Right lobe of liver (tissue), 4 donors: ENCODE data around the gene BDH1.
"Not testable (repeated sequence)": the region's sequence is repeated elsewhere in the genome, so short reads cannot be mapped to it uniquely, and the experiment has no call there.

Experiments
- POLR2A ChIP-seq: fragments of 450-650 bp; IDR thresholded peaks from one replicate; pipeline ENCODE4 v1.6.1; 2017; ENCODE audit warnings: antibody characterized with exemption, mild to moderate bottlenecking
- TF ChIP-seq, protein P1 (sequence below), 4 donors: fragments of 200-600 bp in 3 of 4; fragments of 450-650 bp in 1 of 4; IDR thresholded peaks; one replicate each; pipeline versions ENCODE4 v1.5.1 to v1.8.0; 2016 to 2022; ENCODE audit warnings: antibody characterized with exemption in 4 of 4, mild to moderate bottlenecking in 2 of 4
- donor health status: DM: no; HTN: no; CAD: no.
- donor health status: DM: no; HTN: no; CAD: no.
- donor health status: DM: no; HTN: yes; CAD: no.

DNA sequence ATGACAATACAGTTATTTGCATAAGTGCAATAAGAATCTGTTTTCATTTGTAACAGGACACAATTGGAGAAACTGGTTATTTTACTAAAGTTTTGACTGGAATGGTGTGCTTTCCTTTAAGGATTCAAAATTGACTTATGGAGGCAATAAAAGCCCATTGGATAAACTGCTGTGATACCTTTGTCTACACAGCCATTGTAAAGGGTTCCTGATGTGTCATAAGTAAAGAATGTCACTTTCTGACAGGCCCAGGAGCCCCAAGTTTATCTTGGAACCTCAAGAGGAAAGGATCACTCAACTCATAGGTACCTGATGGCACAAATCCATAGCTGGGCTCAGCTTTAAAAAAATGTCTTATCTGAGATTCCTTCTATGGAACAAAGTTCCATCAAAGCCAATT is 10.4 kb upstream of the BDH1 start:
- TF ChIP-seq, protein P1, sequence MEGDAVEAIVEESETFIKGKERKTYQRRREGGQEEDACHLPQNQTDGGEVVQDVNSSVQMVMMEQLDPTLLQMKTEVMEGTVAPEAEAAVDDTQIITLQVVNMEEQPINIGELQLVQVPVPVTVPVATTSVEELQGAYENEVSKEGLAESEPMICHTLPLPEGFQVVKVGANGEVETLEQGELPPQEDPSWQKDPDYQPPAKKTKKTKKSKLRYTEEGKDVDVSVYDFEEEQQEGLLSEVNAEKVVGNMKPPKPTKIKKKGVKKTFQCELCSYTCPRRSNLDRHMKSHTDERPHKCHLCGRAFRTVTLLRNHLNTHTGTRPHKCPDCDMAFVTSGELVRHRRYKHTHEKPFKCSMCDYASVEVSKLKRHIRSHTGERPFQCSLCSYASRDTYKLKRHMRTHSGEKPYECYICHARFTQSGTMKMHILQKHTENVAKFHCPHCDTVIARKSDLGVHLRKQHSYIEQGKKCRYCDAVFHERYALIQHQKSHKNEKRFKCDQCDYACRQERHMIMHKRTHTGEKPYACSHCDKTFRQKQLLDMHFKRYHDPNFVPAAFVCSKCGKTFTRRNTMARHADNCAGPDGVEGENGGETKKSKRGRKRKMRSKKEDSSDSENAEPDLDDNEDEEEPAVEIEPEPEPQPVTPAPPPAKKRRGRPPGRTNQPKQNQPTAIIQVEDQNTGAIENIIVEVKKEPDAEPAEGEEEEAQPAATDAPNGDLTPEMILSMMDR (IDR thresholded peaks at IDR 0.05), result not testable (repeated sequence)
- TF ChIP-seq POLR2A, result not testable (repeated sequence)
